ENCODE results near the gene RCAN1. TPM values are rescaled to one million over a fixed set of nuclear protein-coding genes. Genes with fewer than 3 reads are reported as not detected.
"Not testable (repeated sequence)": the region's sequence is repeated elsewhere in the genome, so short reads cannot be mapped to it uniquely, and the experiment has no call there.

Gene RCAN1
- total RNA-seq, 1 donor from 2014 or later, result 9.1 TPM

GRCh38 chr21:34574601-34575529 is 40.0 kb downstream of the RCAN1 start:
- Mint-ChIP-seq H3K9me3 (ENCODE audit: unreplicated experiment) (no peaks in the 10 kb centered on the region), H3K4me1 (ENCODE audit: unreplicated experiment) (no peaks in the 10 kb centered on the region), H3K36me3 (ENCODE audit: low read depth, unreplicated experiment) (no peaks in the 10 kb centered on the region), H3K27ac (ENCODE audit: unreplicated experiment) (no peak overlapping the region), H3K27me3 (ENCODE audit: unreplicated experiment) (peaks cover 4% of the 10 kb centered on the region), H3K4me3 (ENCODE audit: unreplicated experiment) (no peak overlapping the region)
- TF ChIP-seq CTCF (IDR thresholded peaks at IDR 0.05; ENCODE audit: unreplicated experiment), result no peak
- no peak for DNase-seq (ENCODE audit: low spot score)

- H3K36me3 Mint-ChIP-seq (ENCODE audit: low read depth, unreplicated experiment), result no peaks in the 10 kb centered on the region
- no peaks in the 10 kb centered on the region for H3K9me3 Mint-ChIP-seq (ENCODE audit: unreplicated experiment)
- DNase-seq (ENCODE audit: low spot score), result no peak
- peaks cover 2% of the 10 kb centered on the region for H3K4me1 Mint-ChIP-seq (ENCODE audit: unreplicated experiment)
- no peaks in the 10 kb centered on the region for H3K27me3 Mint-ChIP-seq (ENCODE audit: unreplicated experiment)
- H3K27ac Mint-ChIP-seq (ENCODE audit: unreplicated experiment), result no peak overlapping the region
- H3K4me3 Mint-ChIP-seq (ENCODE audit: unreplicated experiment), result no peak overlapping the region
- TF ChIP-seq CTCF (IDR thresholded peaks at IDR 0.05; ENCODE audit: unreplicated experiment), result no peak
These were observed 42.9 kb downstream of the RCAN1 start for GRCh38 chr21:34571994-34572393.

- H3K27me3 Mint-ChIP-seq (ENCODE audit: unreplicated experiment), result peaks cover 1% of the 10 kb centered on the region
- no peaks in the 10 kb centered on the region for H3K36me3 Mint-ChIP-seq (ENCODE audit: low read depth, unreplicated experiment)
- no peak overlapping the region for H3K27ac Mint-ChIP-seq (ENCODE audit: unreplicated experiment)
- no peak for DNase-seq (ENCODE audit: low spot score)
- TF ChIP-seq CTCF (IDR thresholded peaks at IDR 0.05; ENCODE audit: unreplicated experiment), result no peak
- H3K9me3 Mint-ChIP-seq (ENCODE audit: unreplicated experiment), result no peaks in the 10 kb centered on the region
- H3K4me1 Mint-ChIP-seq (ENCODE audit: unreplicated experiment), result peaks cover 2% of the 10 kb centered on the region
- no peak overlapping the region for H3K4me3 Mint-ChIP-seq (ENCODE audit: unreplicated experiment)
These were observed 44.6 kb downstream of the RCAN1 start for GRCh38 chr21:34570313-34570712.

- Mint-ChIP-seq H3K9me3 (ENCODE audit: unreplicated experiment) (no peaks in the 10 kb centered on the region), H3K4me3 (ENCODE audit: unreplicated experiment) (no peak overlapping the region), H3K4me1 (ENCODE audit: unreplicated experiment) (peaks cover 2% of the 10 kb centered on the region), H3K27ac (ENCODE audit: unreplicated experiment) (no peak overlapping the region), H3K36me3 (ENCODE audit: low read depth, unreplicated experiment) (no peaks in the 10 kb centered on the region), H3K27me3 (ENCODE audit: unreplicated experiment) (peaks cover 1% of the 10 kb centered on the region)
- no peak for DNase-seq (ENCODE audit: low spot score)
- TF ChIP-seq CTCF (IDR thresholded peaks at IDR 0.05; ENCODE audit: unreplicated experiment), result no peak
These were observed 45.4 kb downstream of the RCAN1 start for GRCh38 chr21:34569381-34569979.

GRCh38 chr21:34568801-34569200 is 46.1 kb downstream of the RCAN1 start:
- not testable (repeated sequence) for H3K36me3 Mint-ChIP-seq (ENCODE audit: low read depth, unreplicated experiment); H3K4me3 Mint-ChIP-seq (ENCODE audit: unreplicated experiment); H3K27me3 Mint-ChIP-seq (ENCODE audit: unreplicated experiment); DNase-seq (ENCODE audit: low spot score); H3K27ac Mint-ChIP-seq (ENCODE audit: unreplicated experiment); H3K9me3 Mint-ChIP-seq (ENCODE audit: unreplicated experiment); H3K4me1 Mint-ChIP-seq (ENCODE audit: unreplicated experiment)
